Spinal cord (tissue), 10 donors: ENCODE data around the gene SEMG2. TPM values are rescaled to one million over a fixed set of nuclear protein-coding genes. Genes with fewer than 3 reads are reported as not detected.

Source experiments
- DNase-seq, 6 donors: peaks; one replicate each; pipeline versions ENCODE4 v3.0.0 to v3.0.0-alpha.2; 2013 to 2015; ENCODE audit warnings: low spot score in 6 of 6, low read depth in 4 of 6
- H3K27ac ChIP-seq: one replicate; pipeline ENCODE4 v1.5.1; 2013; ENCODE audit warnings: low read depth, low read length, control low read depth
- H3K27me3 ChIP-seq: one replicate; pipeline ENCODE4 v1.6.1; 2013; ENCODE audit warnings: low read length; ENCODE audit not compliant: control insufficient read depth, insufficient read depth
- H3K36me3 ChIP-seq: one replicate; pipeline ENCODE4 v1.6.1; 2013; ENCODE audit warnings: low read length; ENCODE audit not compliant: control insufficient read depth, insufficient read depth
- H3K4me1 ChIP-seq: one replicate; pipeline ENCODE4 v1.6.1; 2013; ENCODE audit warnings: low read length; ENCODE audit not compliant: control insufficient read depth, insufficient read depth
- H3K4me3 ChIP-seq: one replicate; pipeline ENCODE4 v1.5.1; 2013; ENCODE audit warnings: low read depth, low read length, control low read depth
- H3K9me3 ChIP-seq: one replicate; pipeline ENCODE4 v1.6.1; 2013; ENCODE audit warnings: low read length; ENCODE audit not compliant: control insufficient read depth, insufficient read depth
- WGBS: methylation state at CpG from one replicate; pipeline ENCODE4 v1.1.5; 2013; ENCODE audit warnings: missing lambda C conversion rate; ENCODE audit not compliant: insufficient coverage; 5-methylcytosine and 5-hydroxymethylcytosine counted together
- polyA plus RNA-seq, 2 donors: library from polyadenylated mRNA; unstranded; fragments of 120-200 nt; gene quantifications; one replicate each; pipeline ENCODE4 v1.2.1, GENCODE V29; 2013; ENCODE audit not compliant: insufficient read length in 2 of 2
- total RNA-seq, 2 donors: library from RNA; depleted of rRNA in 1 of 2; stranded (reverse); fragments of 120-200 nt in 1 of 2; fragments of >200 nt in 1 of 2; gene quantifications; one replicate each; pipeline versions ENCODE4 v1.2.3 to v1.2.4, GENCODE V29; 2013 to 2014
- donor health status: healthy.

The SEMG2 gene
- total and polyA plus RNA-seq, 4 donors = not detected

DNA sequence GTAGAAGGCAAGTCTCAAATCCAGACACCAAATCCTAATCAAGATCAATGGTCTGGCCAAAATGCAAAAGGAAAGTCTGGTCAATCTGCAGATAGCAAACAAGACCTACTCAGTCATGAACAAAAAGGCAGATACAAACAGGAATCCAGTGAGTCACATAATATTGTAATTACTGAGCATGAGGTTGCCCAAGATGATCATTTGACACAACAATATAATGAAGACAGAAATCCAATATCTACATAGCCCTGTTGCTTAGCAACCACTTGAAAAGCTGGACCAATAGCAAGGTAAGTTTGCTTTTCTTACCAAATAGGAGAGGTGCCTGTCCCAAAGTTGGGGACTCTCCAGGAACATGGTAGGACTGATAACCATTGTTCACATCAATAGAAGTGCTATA lies 2.0 kb downstream of the SEMG2 start:
- DNase-seq = peak in 2 of 6 donors; percentile 2 to 76
- H3K27me3 ChIP-seq = no peaks in the 10 kb centered on the region

DNA sequence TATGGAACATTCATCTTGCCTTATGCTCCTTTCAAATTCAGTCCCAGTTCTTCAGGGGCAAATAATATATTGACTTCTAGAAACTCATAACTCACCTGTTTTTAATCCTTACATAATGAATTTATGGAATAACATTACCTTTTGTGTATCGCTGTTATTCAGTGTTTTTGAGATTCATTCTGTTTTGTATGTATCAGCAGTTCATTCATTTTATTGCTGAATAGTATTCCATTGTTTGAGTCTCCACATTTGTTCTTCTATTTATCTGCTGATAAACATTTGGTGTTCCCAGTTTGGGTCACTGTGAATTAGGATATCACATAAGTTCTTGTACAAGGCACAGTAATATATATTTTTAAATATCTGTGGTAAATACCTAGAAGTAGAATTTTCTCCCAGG lies 5.1 kb downstream of the SEMG2 start:
- H3K27ac ChIP-seq = no peak overlapping the region

More for the DNA sequence above, 2.0 kb downstream of the SEMG2 start:
- H3K4me3 ChIP-seq = no peak overlapping the region
- no peaks in the 10 kb centered on the region for H3K4me1 ChIP-seq
- H3K27ac ChIP-seq = no peak overlapping the region
- H3K9me3 ChIP-seq = no peaks in the 10 kb centered on the region
- no peaks in the 10 kb centered on the region for H3K36me3 ChIP-seq

DNA sequence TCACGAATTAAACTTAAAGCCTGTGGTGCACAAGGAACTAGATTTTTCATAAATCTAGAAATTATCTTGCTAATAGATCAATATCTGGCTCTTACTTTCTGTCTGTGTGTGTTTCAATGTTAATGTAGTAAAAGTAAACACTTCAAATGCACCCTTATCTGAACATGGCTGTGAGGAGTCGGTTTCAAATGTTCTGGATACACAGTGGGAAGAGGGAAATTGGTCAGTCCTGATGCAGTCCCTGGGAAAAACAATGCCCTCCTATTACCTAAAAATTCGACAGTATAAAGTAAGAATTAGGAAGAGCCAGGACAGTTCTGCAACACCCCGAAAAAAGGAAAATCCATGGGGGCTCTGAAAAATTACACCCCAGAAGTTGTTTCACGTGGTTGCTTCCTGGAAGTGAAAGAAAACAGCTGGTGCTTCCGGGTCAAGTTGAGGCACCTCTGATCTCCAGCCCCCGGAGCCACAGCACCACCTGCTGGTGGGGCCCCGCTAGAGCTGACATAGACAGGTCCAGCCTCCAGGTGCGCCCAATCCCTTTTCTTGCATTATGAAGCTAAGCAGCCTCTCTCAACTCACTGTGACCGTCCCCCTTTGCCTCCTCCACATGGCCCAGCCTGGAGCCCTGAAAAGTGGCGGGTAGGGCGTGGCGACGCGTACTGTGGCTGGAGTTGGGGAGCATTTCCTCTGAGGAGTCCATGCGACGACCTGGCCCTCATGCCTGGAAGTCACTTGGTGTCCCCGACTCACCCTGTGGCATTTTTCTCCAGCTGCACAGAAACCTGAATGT lies 8.3 kb downstream of the SEMG2 start:
- H3K27me3 ChIP-seq = no peaks in the 10 kb centered on the region
- 58% methylated on average over 14 of the region's 18 CpGs for whole genome bisulfite sequencing
- H3K9me3 ChIP-seq = no peaks in the 10 kb centered on the region
- no peak for DNase-seq
- no peak overlapping the region for H3K4me3 ChIP-seq
- H3K4me1 ChIP-seq = no peaks in the 10 kb centered on the region
- H3K27ac ChIP-seq = no peak overlapping the region
- no peaks in the 10 kb centered on the region for H3K36me3 ChIP-seq

More for the DNA sequence above, 5.1 kb downstream of the SEMG2 start:
- no peaks in the 10 kb centered on the region for H3K4me1 ChIP-seq
- H3K36me3 ChIP-seq = no peaks in the 10 kb centered on the region
- H3K9me3 ChIP-seq = no peaks in the 10 kb centered on the region
- no peak overlapping the region for H3K4me3 ChIP-seq
- WGBS = no CpG with 5 or more reads among the region's 1 CpG
- no peaks in the 10 kb centered on the region for H3K27me3 ChIP-seq
- DNase-seq = no peak

DNA sequence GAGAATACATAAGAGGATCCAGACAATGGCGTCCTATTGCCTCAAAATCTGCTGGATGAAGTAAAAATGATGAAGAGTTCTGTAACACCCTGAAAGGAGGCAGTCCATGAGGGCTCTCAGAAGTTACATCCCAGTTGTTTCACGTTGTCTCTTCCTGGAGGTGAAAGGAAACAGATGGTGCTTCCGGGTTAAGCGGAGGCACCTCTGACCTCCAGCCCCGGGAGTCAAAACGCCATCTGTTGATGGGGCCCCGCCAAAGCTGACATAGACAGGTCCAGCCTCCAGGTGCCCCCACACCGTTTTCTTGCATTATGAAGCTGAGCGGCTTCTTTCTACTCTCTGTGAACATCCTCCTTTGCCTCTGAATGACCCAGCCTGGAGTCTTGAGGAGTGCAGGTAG lies 9.5 kb downstream of the SEMG2 start:
- Histone ChIP-seq H3K27me3 (no peaks in the 10 kb centered on the region), H3K4me3 (no peak overlapping the region), H3K27ac (no peak overlapping the region), H3K4me1 (no peaks in the 10 kb centered on the region), H3K9me3 (peaks cover 5% of the 10 kb centered on the region), H3K36me3 (no peaks in the 10 kb centered on the region)
- 71% methylated on average over 5 of the region's 9 CpGs for WGBS
- no peak for DNase-seq

DNA sequence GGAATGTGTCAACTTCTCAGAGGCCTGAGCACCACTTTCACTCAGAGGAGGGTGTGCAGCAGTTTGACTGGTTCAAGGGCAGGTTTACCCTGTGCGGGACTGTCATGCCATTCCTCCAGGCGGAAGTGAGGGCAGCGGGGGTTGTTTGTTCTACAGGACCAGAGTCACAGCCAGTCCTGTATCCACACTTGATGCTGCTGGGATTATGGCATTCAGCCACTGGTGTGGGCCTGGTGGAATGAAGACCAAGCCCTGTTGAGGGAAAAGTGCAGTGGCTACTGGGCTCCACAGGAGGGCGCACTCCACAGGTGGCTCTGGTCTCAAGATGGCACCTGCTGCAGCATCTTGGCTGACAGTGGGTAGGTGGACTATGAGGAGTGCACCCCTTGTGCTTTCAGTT lies 14.8 kb downstream of the SEMG2 start:
- Histone ChIP-seq H3K4me1 (no peaks in the 10 kb centered on the region), H3K9me3 (peaks cover 5% of the 10 kb centered on the region), H3K27ac (no peak overlapping the region), H3K36me3 (no peaks in the 10 kb centered on the region), H3K4me3 (no peak overlapping the region), H3K27me3 (no peaks in the 10 kb centered on the region)
- no peak for DNase-seq
- 83% methylated on average over 4 of the region's 4 CpGs for WGBS

GRCh38 chr20:45238139-45238538 lies 17.0 kb downstream of the SEMG2 start:
- H3K27ac ChIP-seq = no peak overlapping the region
- no peaks in the 10 kb centered on the region for H3K36me3 ChIP-seq
- no peak for DNase-seq
- H3K4me1 ChIP-seq = no peaks in the 10 kb centered on the region
- no peaks in the 10 kb centered on the region for H3K27me3 ChIP-seq
- no peak overlapping the region for H3K4me3 ChIP-seq
- H3K9me3 ChIP-seq = peaks cover 5% of the 10 kb centered on the region
- 82% methylated on average over 2 of the region's 2 CpGs for WGBS

DNA sequence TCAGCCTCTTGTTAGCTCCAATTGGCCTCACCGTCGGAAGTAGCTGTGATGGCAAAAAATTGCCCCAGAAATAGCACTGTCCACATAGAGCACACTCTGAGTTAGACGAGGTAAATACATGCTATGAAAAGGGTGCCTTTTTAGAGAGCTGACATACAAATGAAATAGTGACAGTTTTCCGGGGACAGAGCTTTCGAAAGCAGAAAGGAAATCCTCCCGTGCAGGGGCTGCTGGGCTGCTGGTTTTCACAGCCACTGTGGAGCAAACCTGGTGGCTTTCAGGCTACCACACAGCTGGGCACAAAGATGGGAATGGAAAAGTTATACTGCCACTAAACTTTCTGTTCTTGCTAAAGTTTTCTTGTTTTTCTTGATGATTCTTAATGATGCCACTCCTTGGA lies 24.9 kb downstream of the SEMG2 start:
- H3K27me3 ChIP-seq = no peaks in the 10 kb centered on the region
- no peaks in the 10 kb centered on the region for H3K36me3 ChIP-seq
- 30% methylated on average over 5 of the region's 6 CpGs for WGBS
- no peaks in the 10 kb centered on the region for H3K4me1 ChIP-seq
- no peak overlapping the region for H3K4me3 ChIP-seq
- H3K9me3 ChIP-seq = no peaks in the 10 kb centered on the region
- no peak for DNase-seq
- H3K27ac ChIP-seq = no peak overlapping the region

- Histone ChIP-seq H3K4me3 (no peak overlapping the region), H3K36me3 (no peaks in the 10 kb centered on the region), H3K4me1 (no peaks in the 10 kb centered on the region), H3K27ac (no peak overlapping the region), H3K27me3 (no peaks in the 10 kb centered on the region), H3K9me3 (no peaks in the 10 kb centered on the region)
- no peak for DNase-seq
- WGBS = no CpG with 5 or more reads among the region's 1 CpG
Measured at GRCh38 chr20:45247865-45248264, 26.7 kb downstream of the SEMG2 start.

DNA sequence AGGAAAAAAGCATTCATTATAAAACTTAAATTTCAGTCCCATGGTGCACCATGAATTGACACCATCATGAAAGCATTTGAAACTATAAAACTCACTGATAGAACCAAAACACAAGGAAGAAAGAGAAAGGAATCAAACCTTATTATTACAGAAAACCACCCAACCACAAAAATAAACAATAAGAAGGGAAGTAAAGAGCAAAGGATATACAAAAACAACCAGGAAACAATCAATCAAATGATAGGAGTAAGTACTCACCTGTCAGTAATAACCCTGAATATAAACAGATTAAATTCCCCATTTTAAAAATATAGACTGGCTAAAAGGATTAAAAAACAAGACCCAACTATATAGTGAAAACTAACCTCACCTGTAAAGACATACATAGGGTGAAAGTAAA lies 27.4 kb downstream of the SEMG2 start:
- Histone ChIP-seq H3K4me3 (no peak overlapping the region), H3K4me1 (no peaks in the 10 kb centered on the region), H3K27ac (no peak overlapping the region), H3K36me3 (no peaks in the 10 kb centered on the region), H3K9me3 (no peaks in the 10 kb centered on the region), H3K27me3 (no peaks in the 10 kb centered on the region)
- no peak for DNase-seq

- Histone ChIP-seq H3K27me3 (no peaks in the 10 kb centered on the region), H3K36me3 (no peaks in the 10 kb centered on the region), H3K4me3 (no peak overlapping the region), H3K4me1 (no peaks in the 10 kb centered on the region), H3K27ac (no peak overlapping the region), H3K9me3 (no peaks in the 10 kb centered on the region)
- DNase-seq = peak in 1 of 6 donors; percentile 1
- WGBS = 70% methylated on average over 2 of the region's 5 CpGs
Measured at GRCh38 chr20:45251884-45252560, 30.8 kb downstream of the SEMG2 start.
